ENCODE results near the gene APOD.

The APOD gene

GRCh38 chr3:195584543-195584870, 767 bp upstream of the APOD start:
- DNase-seq, result no peak

GRCh38 chr3:195582947-195583346, 793 bp downstream of the APOD start:
- DNase-seq, result no peak

DNA sequence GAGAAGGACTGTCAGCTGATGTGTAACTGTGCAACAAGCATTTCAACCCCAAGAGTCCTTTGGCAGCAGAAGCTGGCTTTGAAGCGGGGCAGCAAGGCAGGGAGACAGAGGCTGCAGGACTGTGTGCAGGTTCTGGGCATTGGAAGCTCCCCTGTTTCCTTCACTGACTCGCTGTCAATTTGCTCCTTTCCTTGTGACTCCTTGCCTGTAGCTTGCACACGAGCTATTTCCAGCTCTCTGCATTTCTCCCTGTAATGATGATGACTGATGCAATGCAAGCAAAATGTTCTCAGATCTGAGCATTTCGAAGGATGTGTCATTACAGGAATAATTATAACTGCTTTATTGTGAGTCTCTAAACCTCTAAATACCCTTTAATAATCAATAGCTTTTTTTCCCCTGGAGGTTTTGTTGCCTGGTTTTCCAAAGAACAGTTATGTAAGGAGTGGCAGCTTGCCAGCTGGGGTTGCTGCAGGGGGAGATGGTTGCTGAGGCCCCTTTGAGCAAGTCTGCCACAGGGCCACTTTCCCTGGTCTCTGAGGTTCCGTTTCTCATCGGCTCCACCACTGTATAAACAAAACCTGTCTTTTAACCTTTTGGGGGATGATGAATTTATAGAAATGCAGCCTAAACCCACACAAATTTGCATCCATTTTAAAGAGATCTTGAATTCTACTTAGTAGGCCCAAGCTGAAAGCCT, 2.8 kb downstream of the APOD start:
- DNase-seq, result peak; percentile 17

GRCh38 chr3:195579281-195579680, 4.5 kb downstream of the APOD start:
- DNase-seq, result no peak

DNA sequence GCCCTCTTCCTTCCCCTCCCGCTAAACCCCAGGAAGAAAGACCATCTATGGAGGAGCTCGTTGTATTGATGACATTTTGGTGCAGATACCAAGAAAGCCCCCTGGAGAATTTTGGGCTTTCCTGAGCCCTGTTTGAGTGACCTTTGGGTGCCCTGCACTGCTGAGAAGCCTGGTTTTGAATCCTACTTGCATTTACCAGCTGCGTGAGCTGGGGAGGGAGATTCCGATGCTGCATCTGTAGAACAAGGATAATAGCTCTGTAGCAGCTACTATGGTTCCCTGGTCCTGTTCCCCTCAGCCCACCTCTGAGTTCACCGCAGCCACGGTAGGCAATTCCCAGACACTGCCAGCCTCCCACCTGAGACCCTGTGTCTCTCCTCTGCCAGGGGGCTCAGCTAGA, 5.2 kb downstream of the APOD start:
- no peak for DNase-seq

GRCh38 chr3:195577645-195578177, 6.0 kb downstream of the APOD start:
- no peak for DNase-seq

GRCh38 chr3:195574497-195575304, 9.0 kb downstream of the APOD start:
- no peak for DNase-seq

GRCh38 chr3:195573611-195574496, 9.9 kb downstream of the APOD start:
- no peak for DNase-seq

DNA sequence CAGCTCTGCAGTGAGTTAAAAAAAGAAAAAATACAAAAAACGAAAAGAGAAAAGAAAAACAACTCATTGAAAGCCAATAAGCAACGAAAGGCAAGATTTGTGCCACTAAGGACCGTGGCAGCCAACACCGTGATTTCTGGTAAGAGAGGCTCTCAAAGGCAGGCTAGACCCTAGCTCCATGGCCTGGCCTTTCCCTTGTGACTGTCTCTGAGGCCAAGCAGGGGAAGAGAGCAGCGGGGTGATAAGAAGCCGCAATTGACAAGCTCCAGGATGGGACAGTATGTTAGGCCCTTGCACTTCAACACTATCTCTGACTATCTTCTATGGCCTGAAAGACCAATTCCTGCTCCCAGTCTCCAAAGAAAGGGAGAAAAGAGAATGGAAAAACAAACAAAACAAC, 12.4 kb downstream of the APOD start:
- DNase-seq, result no peak

DNA sequence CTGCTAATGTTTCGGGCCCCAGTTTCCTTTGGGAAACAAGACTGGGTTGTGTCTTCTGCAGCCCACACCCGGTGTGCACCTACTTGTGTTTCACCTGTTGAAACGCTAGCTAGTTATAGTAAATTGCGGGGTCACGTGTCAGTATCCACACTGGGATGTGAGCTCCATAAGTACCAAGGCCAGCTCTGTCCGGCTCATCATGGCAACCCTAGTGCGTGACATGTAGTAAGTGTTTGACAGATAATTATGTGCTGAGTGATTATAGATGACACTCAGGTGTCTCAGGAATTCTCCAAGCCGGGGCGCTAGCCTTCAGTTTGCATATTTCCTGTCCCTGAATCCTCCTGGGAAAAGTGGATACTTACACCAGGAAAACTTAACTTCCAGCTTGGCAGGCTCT, 12.8 kb downstream of the APOD start:
- DNase-seq, result no peak

DNA sequence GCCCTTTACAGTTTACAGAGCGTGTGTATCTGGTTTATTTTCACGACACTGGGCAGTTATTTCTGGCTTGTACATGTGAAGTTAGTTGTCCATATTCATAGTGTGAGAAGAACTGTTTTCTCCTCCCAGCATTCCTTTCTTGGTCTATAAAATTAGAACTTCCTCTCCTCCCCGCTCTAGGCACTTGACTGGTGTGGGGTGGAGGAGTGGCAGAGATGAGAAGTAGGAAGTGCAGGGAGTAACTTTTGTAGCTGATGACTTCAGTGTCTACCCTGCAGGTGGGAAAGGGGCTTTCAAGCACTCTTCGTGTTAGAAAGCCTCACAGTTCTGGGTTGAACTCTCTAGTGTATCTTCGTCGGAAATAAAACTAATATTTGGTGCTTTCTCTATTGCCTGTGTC, 13.4 kb downstream of the APOD start:
- no peak for DNase-seq

GRCh38 chr3:195568630-195569029, 15.1 kb downstream of the APOD start:
- no peak for DNase-seq

DNA sequence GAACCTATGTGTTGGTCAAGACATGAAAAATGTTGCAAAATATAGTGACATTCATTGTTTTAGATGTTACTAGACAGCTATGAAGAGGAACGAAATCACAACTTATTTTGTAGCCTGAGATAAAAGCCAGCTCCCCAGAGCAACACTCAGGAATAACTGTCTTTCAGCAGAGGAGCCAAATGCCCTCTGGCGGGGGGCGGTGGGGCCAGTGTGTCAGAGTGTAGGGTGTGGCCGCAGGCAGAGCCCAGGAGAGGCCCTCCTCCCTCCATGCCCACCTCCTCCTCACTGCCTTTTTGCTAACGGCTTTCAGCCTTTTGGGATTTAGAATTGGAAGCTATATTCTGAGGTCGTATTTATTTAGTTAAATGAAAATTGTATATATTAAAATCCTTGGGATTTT, 16.9 kb downstream of the APOD start:
- peak; percentile 5 for DNase-seq

DNA sequence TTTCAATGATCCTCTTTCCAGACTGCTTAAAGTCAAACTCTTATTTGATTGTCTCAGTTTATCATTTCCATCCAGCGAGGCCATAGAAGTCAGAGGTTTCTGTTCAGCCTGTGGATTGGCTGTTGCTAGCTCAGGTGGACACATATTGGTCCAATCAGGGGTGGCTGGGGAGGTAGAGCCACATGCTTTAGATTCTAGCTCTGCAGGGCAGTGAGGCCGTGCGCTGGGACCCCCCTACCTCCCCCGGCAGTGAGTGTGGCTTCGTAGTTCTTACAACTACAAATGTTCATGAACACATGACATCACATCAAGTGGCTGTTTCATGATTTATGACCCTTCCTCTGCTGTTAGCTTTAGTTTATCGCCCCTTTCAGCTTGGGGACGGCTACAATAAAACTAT, 18.0 kb downstream of the APOD start:
- no peak for DNase-seq

DNA sequence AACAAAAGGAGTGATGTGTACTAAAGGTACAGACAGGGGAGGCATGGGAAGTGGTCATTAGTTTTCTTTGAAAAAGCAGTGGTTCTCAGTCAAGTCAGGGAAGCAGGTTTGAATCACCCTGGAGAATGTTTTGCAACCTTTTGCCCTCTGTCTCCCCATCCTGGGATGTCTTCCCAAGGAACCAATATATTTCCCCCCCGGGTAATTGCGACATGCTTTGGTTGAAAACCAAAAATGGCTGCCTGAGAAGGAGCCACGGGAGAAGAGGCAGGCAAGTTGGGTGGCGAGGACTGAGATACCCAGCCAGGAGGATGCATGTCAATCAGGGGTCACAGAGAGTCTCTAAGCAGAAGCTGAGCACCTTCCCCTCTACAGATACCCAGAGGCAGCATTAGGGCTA, 20.4 kb downstream of the APOD start:
- DNase-seq, result no peak

DNA sequence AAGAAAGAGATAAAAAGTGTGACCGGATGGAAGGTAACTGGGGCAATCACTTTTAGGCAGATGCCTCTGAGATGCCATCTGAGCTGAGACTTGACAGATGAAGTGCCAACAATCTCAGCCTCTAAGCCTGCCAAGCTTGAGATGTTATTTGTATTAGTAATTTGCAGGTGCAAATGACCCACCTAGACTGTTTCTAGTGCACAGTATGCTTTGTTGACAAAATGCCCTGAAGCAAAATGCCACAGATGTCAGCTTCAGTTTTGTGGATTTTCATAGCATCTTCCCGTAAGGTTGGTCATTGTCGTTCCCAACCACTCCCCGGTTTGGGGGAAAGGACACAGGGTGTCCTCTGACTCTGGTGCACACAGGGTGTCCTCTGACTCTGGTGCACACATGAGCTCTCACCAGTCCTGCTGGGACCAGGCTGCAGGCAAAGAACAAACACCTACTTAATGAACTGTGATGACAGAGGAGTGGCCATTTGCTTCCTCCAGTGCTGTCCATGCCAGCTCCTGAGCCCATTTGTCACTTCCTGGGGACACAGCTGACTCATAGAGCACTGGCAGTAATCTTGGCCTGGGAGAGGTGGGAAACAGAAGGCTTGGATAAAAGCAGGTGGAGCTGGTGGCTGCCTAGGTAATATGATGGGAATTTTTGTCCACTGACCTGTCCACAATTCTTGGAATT, 23.9 kb downstream of the APOD start:
- no peak for DNase-seq

DNA sequence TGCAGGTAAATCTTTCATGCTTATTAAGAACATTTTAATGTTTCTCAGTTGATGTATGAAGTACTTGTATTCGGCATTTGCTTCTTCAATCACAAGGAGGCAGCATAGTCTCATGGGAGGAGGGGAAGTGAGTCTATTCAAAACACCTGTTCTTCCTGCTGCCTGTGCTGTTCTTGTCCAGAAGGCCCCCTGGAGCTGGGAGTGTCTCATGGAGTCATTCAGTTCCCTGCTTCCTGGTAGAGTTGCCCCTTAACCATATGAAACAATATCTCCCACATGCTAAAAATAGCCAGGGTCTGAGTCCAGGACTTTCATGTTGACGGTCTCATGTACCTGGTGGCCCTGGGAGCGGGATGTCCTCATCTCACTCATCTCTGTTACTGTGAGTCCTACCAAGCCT, 25.1 kb downstream of the APOD start:
- DNase-seq, result peak; percentile 51

GRCh38 chr3:195557322-195557721, 26.4 kb downstream of the APOD start:
- DNase-seq, result peak; percentile 34

DNA sequence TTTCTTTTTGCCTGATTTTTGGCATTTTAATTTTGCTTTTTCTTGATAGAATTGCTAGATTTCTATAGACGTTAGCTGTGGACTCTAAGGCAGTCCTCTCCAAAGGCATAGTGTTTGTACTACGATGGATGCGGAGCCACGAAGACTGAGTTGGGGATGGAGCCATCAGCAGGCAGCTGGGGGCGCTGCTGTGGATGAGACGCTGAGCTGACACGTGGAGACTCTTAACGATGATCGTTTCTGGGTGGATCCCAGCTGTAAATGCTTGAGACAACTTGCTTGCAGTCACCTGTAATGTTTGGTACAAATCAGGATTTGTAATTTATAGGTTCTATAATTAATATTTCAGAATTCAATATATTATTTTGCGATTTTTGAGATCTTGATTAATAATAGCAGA, 27.4 kb downstream of the APOD start:
- DNase-seq, result no peak

- DNase-seq, result no peak
Measured at GRCh38 chr3:195555110-195555509, 28.6 kb downstream of the APOD start.

DNA sequence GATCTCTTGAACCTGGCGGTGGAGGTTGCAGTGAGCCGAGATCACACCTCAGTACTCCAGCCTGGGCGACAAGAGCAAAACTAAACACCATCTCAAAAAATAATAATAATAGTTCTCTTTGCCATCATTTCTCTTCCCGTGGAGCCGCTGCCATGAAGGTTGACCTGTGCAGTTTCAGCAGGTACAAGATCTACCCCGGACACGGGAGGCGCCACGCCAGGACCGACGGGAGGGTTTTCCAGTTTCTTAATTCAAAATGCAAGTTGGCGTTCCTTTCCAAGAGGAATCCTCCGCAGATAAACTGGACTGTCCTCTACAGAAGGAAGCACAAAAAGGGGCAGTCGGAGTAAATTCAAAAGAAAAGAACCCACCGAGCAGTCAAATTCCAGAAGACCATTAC, 29.3 kb downstream of the APOD start:
- DNase-seq, result no peak

DNA sequence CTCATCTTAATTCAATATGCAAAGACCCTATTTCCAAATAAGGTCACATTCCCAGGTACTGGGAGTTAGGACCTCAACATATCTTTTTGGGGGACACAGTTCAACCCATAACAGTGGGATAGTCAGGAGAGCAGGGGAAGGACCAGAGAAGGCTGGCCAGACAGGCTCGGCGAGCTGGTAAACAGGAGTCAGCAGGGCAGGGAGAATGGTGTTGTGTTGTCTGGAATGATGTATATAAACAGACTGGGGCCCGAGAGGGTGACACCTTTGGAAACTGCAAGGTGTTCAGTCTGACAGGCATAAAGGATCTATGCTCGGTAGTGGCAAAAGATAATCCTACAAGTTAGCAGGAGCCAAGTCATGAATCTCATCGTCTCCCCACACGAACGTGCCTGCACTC, 30.5 kb downstream of the APOD start:
- DNase-seq, result no peak
